ENCODE measurements around the gene HSD11B2. TPM values are rescaled to one million over a fixed set of nuclear protein-coding genes. Genes with fewer than 3 reads are reported as not detected.

The HSD11B2 gene
- total and polyA plus RNA-seq, 2 donors (not counting 3 experiments of a cell fraction or from before 2014, with no cell fraction given) = 0.10 TPM; not detected in 1

DNA sequence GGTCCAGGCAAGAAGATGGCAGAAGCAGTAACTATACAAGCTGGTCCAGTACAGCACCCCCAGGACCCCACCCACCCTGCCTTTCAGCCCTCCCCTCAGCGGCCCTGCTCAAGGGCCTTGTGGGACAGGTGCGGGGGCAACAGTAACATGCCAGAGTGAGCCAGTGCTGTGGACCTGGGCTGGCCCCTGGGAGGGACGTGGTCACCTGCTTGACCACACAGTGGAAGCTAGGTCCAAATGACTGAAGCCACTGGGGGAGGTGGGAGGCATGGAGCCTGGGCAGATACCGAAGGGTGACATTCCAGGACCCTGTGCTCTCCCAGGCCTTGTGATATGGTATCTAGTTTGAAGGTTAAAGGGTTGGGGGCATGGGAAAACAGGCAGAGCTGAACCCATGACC is 32.8 kb downstream of the HSD11B2 start:
- Histone ChIP-seq H3K36me3 (ENCODE audit: control insufficient read depth in 2 of 2, extremely low read depth in 1 of 2, insufficient read depth in 2 of 2, low read length in 2 of 2) (peaks cover 0 to 5% of the 10 kb centered on the region in 2 experiments), H3K9me3 (replicated peaks; ENCODE audit: control insufficient read depth, insufficient read depth, low read length) (no peaks in the 10 kb centered on the region), H3K4me1 (ENCODE audit: control insufficient read depth, extremely low read depth, insufficient read depth, low read length) (peaks cover 17% of the 10 kb centered on the region), H3K27ac (ENCODE audit: insufficient read depth, low read depth, low read length) (no peak overlapping the region), H3K9ac (replicated peaks; ENCODE audit: extremely low read depth, insufficient read depth, low read length) (no peak overlapping the region), H3K9me1 (replicated peaks; ENCODE audit: control insufficient read depth, extremely low read depth, insufficient read depth, low read length) (no peaks in the 10 kb centered on the region), H4K20me1 (replicated peaks; ENCODE audit: control insufficient read depth, extremely low read depth, insufficient read depth, low read length) (no peaks in the 10 kb centered on the region), H2AFZ (ENCODE audit: low read depth, low read length) (no peak overlapping the region), H3K79me2 (ENCODE audit: control insufficient read depth, insufficient read depth, low read length) (peaks cover 10% of the 10 kb centered on the region), H3K4me2 (ENCODE audit: insufficient read depth, low read length) (no peak overlapping the region), H3K27me3 (ENCODE audit: control insufficient read depth in 2 of 2, insufficient read depth in 2 of 2, low read length in 2 of 2) (no peaks in the 10 kb centered on the region), H3K4me3 (replicated peaks in 1 of 3; ENCODE audit: insufficient read depth in 1 of 3, low read depth in 1 of 3, low read length in 3 of 3) (no peak overlapping the region)
- FAIRE-seq = no peak
- DNase-seq (ENCODE audit: low read depth, low spot score) = no peak
- CTCF ChIA-PET = interaction anchor here (0.9 to 12.4 kb wide), 5 partner anchors 17 to 203 kb away, joined by 3 to 201 read pairs (median 3); partner anchors contain the start of genes ATP6V0D1 and HSD11B2
- dilution Hi-C loops (cut with MboI; ENCODE audit: extremely low pct_ligation_motif_present, low sequenced_read_pairs) (no loop called here), intact Hi-C loops (cut with micrococcal nuclease) (no loop called here)
- no peak for TF ChIP-seq MYC (IDR thresholded peaks at IDR 0.05; ENCODE audit: low read depth, low read length)
- TF ChIP-seq, protein P1, sequence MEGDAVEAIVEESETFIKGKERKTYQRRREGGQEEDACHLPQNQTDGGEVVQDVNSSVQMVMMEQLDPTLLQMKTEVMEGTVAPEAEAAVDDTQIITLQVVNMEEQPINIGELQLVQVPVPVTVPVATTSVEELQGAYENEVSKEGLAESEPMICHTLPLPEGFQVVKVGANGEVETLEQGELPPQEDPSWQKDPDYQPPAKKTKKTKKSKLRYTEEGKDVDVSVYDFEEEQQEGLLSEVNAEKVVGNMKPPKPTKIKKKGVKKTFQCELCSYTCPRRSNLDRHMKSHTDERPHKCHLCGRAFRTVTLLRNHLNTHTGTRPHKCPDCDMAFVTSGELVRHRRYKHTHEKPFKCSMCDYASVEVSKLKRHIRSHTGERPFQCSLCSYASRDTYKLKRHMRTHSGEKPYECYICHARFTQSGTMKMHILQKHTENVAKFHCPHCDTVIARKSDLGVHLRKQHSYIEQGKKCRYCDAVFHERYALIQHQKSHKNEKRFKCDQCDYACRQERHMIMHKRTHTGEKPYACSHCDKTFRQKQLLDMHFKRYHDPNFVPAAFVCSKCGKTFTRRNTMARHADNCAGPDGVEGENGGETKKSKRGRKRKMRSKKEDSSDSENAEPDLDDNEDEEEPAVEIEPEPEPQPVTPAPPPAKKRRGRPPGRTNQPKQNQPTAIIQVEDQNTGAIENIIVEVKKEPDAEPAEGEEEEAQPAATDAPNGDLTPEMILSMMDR (IDR thresholded peaks at IDR 0.05; ENCODE audit: extremely low read depth in 1 of 2, insufficient read depth in 1 of 2, low read depth in 1 of 2, low read length in 2 of 2) = no peak
- TF ChIP-seq POLR2A (IDR thresholded peaks at IDR 0.05; ENCODE audit: low read depth, low read length) = no peak
- TF ChIP-seq JUN (IDR thresholded peaks at IDR 0.05; ENCODE audit: borderline replicate concordance, insufficient read depth, insufficient read length, low read depth) = no peak
- no peak for TF ChIP-seq POLR2AphosphoS5 (IDR thresholded peaks at IDR 0.05; ENCODE audit: insufficient read depth, low read depth, low read length)
- no peak for TF ChIP-seq EZH2 (IDR thresholded peaks at IDR 0.05; ENCODE audit: borderline replicate concordance, low read depth, low read length, severe bottlenecking)
- no peak for TF ChIP-seq FOS (IDR thresholded peaks at IDR 0.05; ENCODE audit: borderline replicate concordance, insufficient read depth, low read length)
- TF ChIP-seq GATA2 (IDR thresholded peaks at IDR 0.05; ENCODE audit: insufficient read depth, insufficient read length, low read depth, low read length) = no peak
- TF ChIP-seq, protein P2, sequence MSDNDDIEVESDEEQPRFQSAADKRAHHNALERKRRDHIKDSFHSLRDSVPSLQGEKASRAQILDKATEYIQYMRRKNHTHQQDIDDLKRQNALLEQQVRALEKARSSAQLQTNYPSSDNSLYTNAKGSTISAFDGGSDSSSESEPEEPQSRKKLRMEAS (IDR thresholded peaks at IDR 0.05; ENCODE audit: insufficient read depth, insufficient read length) = no peak
- POLR2A ChIA-PET = no interaction called here
- no TSS peak for BruUV-seq (replicated peaks)
